ENCODE results near the gene ZNF879.

ZNF879 gene

GRCh38 chr5:178988436-178989220, 35.0 kb upstream of the ZNF879 start:
- TF ChIP-seq CTCF (IDR thresholded peaks at IDR 0.05; ENCODE audit: low read depth, low read length) = no peak
- H3K4me3 ChIP-seq (replicated peaks in 1 of 2; ENCODE audit: low read depth in 2 of 2, low read length in 2 of 2) = no peak overlapping the region
- DNase-seq (ENCODE audit: low read depth in 2 of 2) = no peak

GRCh38 chr5:178989311-178989710, 34.3 kb upstream of the ZNF879 start:
- no peak for TF ChIP-seq CTCF (IDR thresholded peaks at IDR 0.05; ENCODE audit: low read depth, low read length)
- no peak for DNase-seq (ENCODE audit: low read depth in 2 of 2)
- no peak overlapping the region for H3K4me3 ChIP-seq (replicated peaks in 1 of 2; ENCODE audit: low read depth in 2 of 2, low read length in 2 of 2)

- no peak for DNase-seq (ENCODE audit: low read depth in 2 of 2)
- no peak overlapping the region for H3K4me3 ChIP-seq (replicated peaks in 1 of 2; ENCODE audit: low read depth in 2 of 2, low read length in 2 of 2)
- TF ChIP-seq CTCF (IDR thresholded peaks at IDR 0.05; ENCODE audit: low read depth, low read length) = no peak
Measured at GRCh38 chr5:178990491-178990890, 33.1 kb upstream of the ZNF879 start.

GRCh38 chr5:178991190-178992145, 32.1 kb upstream of the ZNF879 start:
- no peak overlapping the region for H3K4me3 ChIP-seq (replicated peaks in 1 of 2; ENCODE audit: low read depth in 2 of 2, low read length in 2 of 2)
- no peak for DNase-seq (ENCODE audit: low read depth in 2 of 2)
- no peak for TF ChIP-seq CTCF (IDR thresholded peaks at IDR 0.05; ENCODE audit: low read depth, low read length)

- no peak overlapping the region for H3K4me3 ChIP-seq (replicated peaks in 1 of 2; ENCODE audit: low read depth in 2 of 2, low read length in 2 of 2)
- TF ChIP-seq CTCF (IDR thresholded peaks at IDR 0.05; ENCODE audit: low read depth, low read length) = no peak
- DNase-seq (ENCODE audit: low read depth in 2 of 2) = no peak
Measured at GRCh38 chr5:178992291-178992895, 31.2 kb upstream of the ZNF879 start.

- H3K4me3 ChIP-seq (replicated peaks in 1 of 2; ENCODE audit: low read depth in 2 of 2, low read length in 2 of 2) = no peak overlapping the region
- no peak for TF ChIP-seq CTCF (IDR thresholded peaks at IDR 0.05; ENCODE audit: low read depth, low read length)
- no peak for DNase-seq (ENCODE audit: low read depth in 2 of 2)
Measured at GRCh38 chr5:178993236-178993765, 30.3 kb upstream of the ZNF879 start.
